Testis (tissue), 3 donors: ENCODE results near the gene SRSF8. TPM values are rescaled to one million over a fixed set of nuclear protein-coding genes. Genes with fewer than 3 reads are reported as not detected.

Experiments
- DNase-seq: peaks from one replicate; pipeline ENCODE4 v3.0.0-alpha.2; 2019
- H3K27ac ChIP-seq, 2 donors: fragments of 200-600 bp; sonication (generic); one replicate each; pipeline ENCODE4 v1.5.1; 2019
- H3K27me3 ChIP-seq: fragments of 200-600 bp; sonication (generic); one replicate; pipeline ENCODE4 v1.5.1; 2019
- H3K36me3 ChIP-seq: fragments of 200-600 bp; sonication (generic); one replicate; pipeline ENCODE4 v1.5.1; 2017; ENCODE audit warnings: low read depth; ENCODE audit errors: missing control alignments
- H3K4me1 ChIP-seq: fragments of 200-600 bp; sonication (generic); one replicate; pipeline ENCODE4 v1.5.1; 2019
- H3K4me3 ChIP-seq, 2 donors: fragments of 200-600 bp; sonication (generic); one replicate each; pipeline ENCODE4 v1.5.1; 2017 to 2019
- H3K9me3 ChIP-seq: fragments of 200-600 bp; sonication (generic); one replicate; pipeline ENCODE4 v1.5.1; 2017
- CTCF ChIP-seq, 3 experiments: fragments of 450-650 bp in 2 of 3; fragments of 200-600 bp in 1 of 3; sonication (generic) in 1 of 3; IDR thresholded peaks; one replicate each; pipeline ENCODE4 v1.5.1; 2016 to 2019; ENCODE audit warnings: antibody characterized with exemption in 3 of 3, mild to moderate bottlenecking in 2 of 3, moderate library complexity in 1 of 3
- POLR2A ChIP-seq: fragments of 450-650 bp; IDR thresholded peaks from one replicate; pipeline ENCODE4 v1.6.1; 2017; ENCODE audit warnings: antibody characterized with exemption, mild to moderate bottlenecking, moderate library complexity
- WGBS, 2 donors: methylation state at CpG; one replicate each; pipeline ENCODE4 v1.1.5; 2018; 5-methylcytosine and 5-hydroxymethylcytosine counted together
- intact Hi-C: fragments of 100-400 bp; cut with DNase I; formaldehyde crosslinking; loops from one replicate; pipeline ENCODE4 v1.15.1; 2023; ENCODE audit warnings: low total_unique reads
- polyA plus RNA-seq: library from polyadenylated mRNA; stranded (reverse); fragments of 350-450 nt; fragmentation: Illumina TruSeq; extraction: RNeasy Lipid Tissue Mini Kit (QIAGEN cat#74804); gene quantifications from one replicate; pipeline ENCODE4 v1.2.3, GENCODE V29; 2014; ENCODE audit warnings: low read depth, low replicate concordance; ENCODE audit not compliant: insufficient read depth
- total RNA-seq, 2 donors: library from RNA; depleted of rRNA; stranded (reverse); fragments of >200 nt; gene quantifications; one replicate each; pipeline ENCODE4 v1.2.3, GENCODE V29; 2016

Gene SRSF8
- total and polyA plus RNA-seq, 3 donors from 2014 or later: 30.0 to 37.2 (median 32.5) TPM

DNA sequence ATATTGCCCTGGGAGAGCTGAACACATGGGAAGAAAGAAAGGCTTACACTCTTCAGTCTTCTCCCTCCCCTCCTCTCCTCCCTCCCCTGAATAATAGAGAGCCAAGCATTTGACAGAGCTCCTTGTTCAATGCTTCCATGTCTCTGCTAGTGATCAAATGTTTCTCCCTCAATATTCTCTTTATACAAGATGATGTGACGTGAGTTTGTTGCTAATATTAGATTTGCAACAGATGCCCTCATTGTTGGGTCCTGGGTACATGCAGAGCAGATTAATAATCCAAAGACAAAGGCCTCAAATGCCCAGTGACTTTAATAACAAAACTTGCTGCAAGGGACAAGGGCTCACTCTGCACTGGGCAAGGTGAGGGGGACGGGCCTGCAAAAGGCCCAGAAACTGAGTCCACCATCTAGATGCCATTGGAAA is 15.9 kb downstream of the SRSF8 start:
- TF ChIP-seq CTCF (IDR thresholded peaks at IDR 0.05) (no peak), POLR2A (no peak)
- Histone ChIP-seq H3K4me1 (peaks cover 3% of the 10 kb centered on the region), H3K36me3 (no peaks in the 10 kb centered on the region), H3K27ac (peak overlapping the region in 1 of 2 donors; percentile 72), H3K4me3 (no peak overlapping the region), H3K27me3 (no peaks in the 10 kb centered on the region), H3K9me3 (no peaks in the 10 kb centered on the region)
- intact Hi-C loops: no loop called here
- DNase-seq: no peak
- 85 to 96% methylated on average over 2 of the region's 2 CpGs for WGBS, 2 donors

GRCh38 chr11:95084509-95084908 is 17.8 kb downstream of the SRSF8 start:
- no peaks in the 10 kb centered on the region for H3K36me3 ChIP-seq
- no peak for DNase-seq
- H3K4me1 ChIP-seq: peaks cover 8% of the 10 kb centered on the region
- no peak overlapping the region for H3K4me3 ChIP-seq
- H3K27ac ChIP-seq: no peak overlapping the region
- H3K9me3 ChIP-seq: no peaks in the 10 kb centered on the region
- intact Hi-C loops: no loop called here
- TF ChIP-seq POLR2A (no peak), CTCF (IDR thresholded peaks at IDR 0.05) (no peak)
- H3K27me3 ChIP-seq: no peaks in the 10 kb centered on the region

DNA sequence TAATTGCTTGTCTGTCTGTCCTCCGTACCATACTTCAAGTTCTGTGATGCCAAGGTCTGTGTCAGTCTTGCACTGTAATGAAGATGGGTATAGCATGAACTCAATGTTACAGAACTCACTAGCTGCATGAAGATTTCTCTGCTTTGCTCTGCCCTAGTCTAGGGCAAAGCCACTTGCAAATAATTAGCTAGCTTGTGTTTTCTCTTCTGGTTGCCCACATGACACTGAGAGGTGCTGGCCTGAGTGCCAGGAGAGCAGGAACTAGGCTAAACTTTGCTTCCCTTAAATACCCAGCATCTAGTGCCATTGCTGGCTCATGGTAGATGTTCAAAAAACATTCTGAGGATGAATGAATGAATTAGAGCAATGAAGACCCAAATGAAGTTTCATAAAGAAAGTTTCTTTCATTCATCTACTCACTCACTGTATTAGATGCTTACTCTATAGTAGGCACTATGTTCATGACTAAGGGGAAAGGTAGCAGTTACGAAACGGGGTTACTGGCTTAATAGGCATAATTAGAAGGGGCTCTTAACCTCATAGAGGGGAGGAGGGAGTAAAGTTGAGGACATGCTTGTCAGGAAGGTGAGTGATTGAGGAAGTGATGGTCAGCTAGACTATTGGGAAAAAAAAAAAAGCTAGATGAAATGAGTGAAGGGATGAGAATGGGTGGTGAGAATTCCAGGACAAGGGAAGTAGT is 18.5 kb downstream of the SRSF8 start:
- H3K27ac ChIP-seq: no peak overlapping the region
- intact Hi-C loops: no loop called here
- no peaks in the 10 kb centered on the region for H3K36me3 ChIP-seq
- no peak overlapping the region for H3K4me3 ChIP-seq
- 83 to 84% methylated on average over 3 of the region's 3 CpGs for WGBS, 2 donors
- H3K4me1 ChIP-seq: peaks cover 8% of the 10 kb centered on the region
- H3K27me3 ChIP-seq: no peaks in the 10 kb centered on the region
- H3K9me3 ChIP-seq: no peaks in the 10 kb centered on the region
- TF ChIP-seq CTCF (IDR thresholded peaks at IDR 0.05) (no peak), POLR2A (no peak)
- DNase-seq: no peak

- Histone ChIP-seq H3K27me3 (no peaks in the 10 kb centered on the region), H3K9me3 (no peaks in the 10 kb centered on the region), H3K4me1 (peaks cover 13% of the 10 kb centered on the region), H3K36me3 (no peaks in the 10 kb centered on the region), H3K27ac (no peak overlapping the region), H3K4me3 (no peak overlapping the region)
- WGBS, 2 donors: 91 to 98% methylated on average over 2 of the region's 2 CpGs
- no peak for TF ChIP-seq CTCF (IDR thresholded peaks at IDR 0.05)
- no peak for TF ChIP-seq POLR2A
- DNase-seq: no peak
- intact Hi-C loops: no loop called here
Measured at GRCh38 chr11:95086151-95086550, 19.4 kb downstream of the SRSF8 start.
